T47D (cell line): ENCODE data around the gene DNAH6.
"Not testable (repeated sequence)": the region's sequence is repeated elsewhere in the genome, so short reads cannot be mapped to it uniquely, and the experiment has no call there.

Experiments used
- DNase-seq, 2 experiments: peaks; one replicate each; pipeline versions ENCODE4 v3.0.0 to v3.0.0-alpha.2; 2011 to 2012; ENCODE audit warnings: low read depth in 1 of 2, low spot score in 1 of 2
- JUND ChIP-seq: IDR thresholded peaks from 2 replicates; pipeline ENCODE4 v1.6.1; 2012; ENCODE audit warnings: low read depth
- in situ Hi-C: cut with HindIII; loops from 2 replicates; pipeline ENCODE4 v1.10.0; 2016; ENCODE audit warnings: low sequenced_read_pairs, low pct_unique_long_range_greater_than_20kb

Gene DNAH6

DNA sequence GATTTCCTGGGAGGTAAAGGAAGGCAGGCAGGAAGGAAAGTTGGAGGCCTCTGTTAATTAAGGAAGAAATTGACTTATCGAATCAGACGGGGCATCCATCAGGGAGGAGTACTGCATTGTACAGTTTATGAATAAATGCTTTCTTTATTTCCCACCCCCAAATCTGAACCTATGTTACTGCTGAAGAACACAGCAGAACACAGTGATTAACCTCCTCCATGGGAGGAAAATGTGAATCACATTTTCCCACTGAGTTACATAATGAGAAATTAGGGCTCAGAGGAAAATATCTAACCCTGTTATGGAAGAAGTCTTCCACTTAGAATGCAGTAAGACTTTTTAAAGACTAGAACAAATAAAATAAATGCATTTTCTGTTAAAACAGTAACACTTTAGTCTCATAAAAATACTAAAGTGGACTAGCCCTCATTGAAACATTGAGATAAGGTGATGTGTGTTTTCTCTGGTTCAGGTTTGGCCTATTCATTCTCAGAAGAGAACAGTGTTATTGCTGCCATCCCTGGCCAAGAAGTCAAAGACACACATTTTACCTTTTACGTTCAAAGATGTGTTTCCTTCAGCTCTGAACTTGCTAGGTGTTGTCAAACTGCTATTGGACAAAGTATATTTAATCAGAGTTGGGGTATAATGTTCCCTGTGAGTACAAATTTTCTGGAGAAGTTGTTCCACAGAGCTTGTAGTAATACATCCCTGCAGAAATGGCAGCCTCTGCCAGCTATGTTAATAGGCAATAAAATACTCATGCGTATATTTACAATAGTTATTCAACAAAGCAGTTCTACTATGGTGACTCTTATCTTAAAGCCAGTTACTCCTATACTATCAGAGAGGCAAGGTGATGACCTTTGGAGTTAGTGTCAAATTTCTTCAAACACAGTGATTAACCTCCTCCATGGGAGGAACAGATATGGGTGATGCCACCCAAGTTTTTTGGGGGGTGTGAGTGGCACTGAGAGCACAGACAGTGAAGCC lies 11.1 kb downstream of the DNAH6 start:
- in situ Hi-C loops = no loop called here
- no peak for DNase-seq
- no peak for TF ChIP-seq JUND

DNA sequence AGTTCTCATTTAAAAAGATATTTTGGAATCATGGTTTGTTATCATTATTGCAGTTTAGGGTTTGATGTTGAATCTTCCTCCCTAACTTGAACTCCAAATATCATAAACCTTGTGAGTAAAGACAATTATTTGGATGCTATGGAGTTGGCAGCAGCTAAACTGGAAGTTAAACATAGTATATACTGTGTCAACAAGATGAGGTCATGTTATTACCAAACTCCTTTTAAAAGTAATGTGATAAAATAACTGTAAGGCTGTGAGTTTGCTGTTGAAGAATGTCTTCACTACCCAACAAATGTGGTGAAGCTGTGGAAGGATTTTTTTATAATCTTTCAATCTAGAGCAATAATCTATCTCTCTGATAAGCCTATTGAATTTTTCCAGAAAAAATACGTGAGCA lies 16.0 kb downstream of the DNAH6 start:
- no peak for TF ChIP-seq JUND
- in situ Hi-C loops = no loop called here
- DNase-seq = no peak

DNA sequence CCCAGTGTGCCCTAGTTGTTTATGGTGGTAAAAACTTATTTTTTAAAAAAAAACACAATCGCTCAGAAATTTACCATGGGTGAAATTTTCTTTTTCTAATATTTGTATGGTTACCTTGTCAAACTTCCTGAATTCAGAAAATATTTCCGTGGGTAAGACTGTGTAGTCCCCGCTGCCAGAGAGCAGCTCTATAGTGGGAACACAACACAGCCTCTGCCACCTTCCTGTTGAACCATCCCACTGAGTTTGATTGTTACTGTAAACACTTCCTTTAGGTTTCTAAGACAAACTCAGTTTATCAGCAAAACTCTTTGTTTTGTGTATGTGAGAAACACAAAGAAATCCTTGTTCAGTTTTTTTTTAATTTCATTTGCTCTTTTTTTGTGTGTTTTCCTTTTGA lies 17.9 kb downstream of the DNAH6 start:
- TF ChIP-seq JUND = no peak
- no peak for DNase-seq
- in situ Hi-C loops = no loop called here

DNA sequence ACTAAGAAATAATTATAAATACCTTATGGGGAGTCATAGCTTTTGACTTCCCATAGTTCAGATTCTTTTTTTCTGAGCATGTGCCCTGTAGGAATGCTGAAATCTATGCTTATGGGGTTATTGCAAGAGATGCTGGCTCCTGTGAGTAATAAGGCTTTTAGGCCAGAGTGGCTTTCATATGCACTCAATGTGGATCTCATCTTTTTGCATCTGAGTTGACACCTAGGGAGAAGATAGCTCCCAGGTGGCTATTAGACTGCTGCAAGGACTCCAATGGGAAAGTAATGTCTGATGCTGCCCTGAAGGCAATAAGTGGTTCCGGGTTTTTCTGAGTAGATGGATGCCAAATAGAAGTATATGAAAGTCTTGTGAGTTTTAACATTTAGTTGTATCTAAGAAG lies 21.0 kb downstream of the DNAH6 start:
- DNase-seq = no peak
- in situ Hi-C loops = no loop called here
- no peak for TF ChIP-seq JUND

DNA sequence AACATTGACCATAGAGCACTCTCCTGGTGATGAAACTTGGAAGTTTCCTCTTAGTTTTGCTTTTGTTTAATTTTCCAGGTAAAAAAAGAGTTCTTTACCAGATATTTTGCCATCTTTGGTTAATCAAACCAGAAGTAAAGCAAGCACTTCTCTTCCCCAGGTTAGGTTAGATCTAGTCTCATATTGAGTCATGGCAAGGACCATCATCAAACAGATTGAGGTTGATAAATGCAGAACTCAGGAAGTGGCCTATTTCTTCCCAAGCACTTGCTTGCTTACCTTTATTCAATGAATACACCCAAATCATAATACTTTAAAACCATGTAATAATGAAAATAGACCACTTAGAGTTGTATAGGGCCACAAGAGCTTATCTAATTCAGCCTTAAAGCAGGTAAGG lies 23.4 kb downstream of the DNAH6 start:
- in situ Hi-C loops = no loop called here
- TF ChIP-seq JUND = no peak
- no peak for DNase-seq

DNA sequence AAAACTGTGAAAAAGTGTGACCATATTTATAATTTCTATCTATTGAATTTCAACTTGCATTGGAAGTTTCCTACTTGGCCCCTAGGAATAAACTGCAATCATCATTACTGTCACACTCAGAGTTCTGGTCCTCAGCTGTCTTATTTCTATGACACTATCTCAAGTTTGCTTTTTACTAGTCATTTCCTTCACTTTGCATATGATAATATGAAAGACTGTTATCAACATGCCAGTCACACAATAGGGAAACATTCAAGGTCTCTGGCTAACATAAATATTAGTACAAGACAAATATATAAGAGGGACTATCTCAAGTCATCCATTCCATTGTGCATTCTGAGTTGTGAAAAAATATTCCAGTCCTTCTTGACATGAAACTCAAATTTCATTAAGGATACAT lies 28.7 kb downstream of the DNAH6 start:
- in situ Hi-C loops = no loop called here
- TF ChIP-seq JUND = no peak
- DNase-seq = no peak

DNA sequence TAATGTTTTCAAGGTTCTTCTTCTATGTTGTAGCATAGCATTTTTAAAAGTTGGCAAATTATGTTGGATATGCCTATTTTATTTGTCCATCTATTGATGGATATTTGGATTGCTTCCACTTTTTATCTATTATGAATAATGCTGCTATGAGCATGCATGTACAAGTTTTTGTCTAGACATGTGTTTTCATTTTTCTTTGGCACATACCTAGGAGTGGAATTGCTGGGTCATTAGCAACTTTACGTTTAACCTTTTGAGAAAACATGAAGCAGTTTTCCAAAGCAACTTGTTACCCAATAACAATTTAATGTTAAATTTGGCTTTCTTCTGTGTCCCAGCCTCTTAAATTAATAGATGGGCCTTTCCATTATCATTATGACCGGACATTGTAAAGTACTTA lies 30.3 kb downstream of the DNAH6 start:
- TF ChIP-seq JUND = no peak
- in situ Hi-C loops = no loop called here
- DNase-seq = no peak

DNA sequence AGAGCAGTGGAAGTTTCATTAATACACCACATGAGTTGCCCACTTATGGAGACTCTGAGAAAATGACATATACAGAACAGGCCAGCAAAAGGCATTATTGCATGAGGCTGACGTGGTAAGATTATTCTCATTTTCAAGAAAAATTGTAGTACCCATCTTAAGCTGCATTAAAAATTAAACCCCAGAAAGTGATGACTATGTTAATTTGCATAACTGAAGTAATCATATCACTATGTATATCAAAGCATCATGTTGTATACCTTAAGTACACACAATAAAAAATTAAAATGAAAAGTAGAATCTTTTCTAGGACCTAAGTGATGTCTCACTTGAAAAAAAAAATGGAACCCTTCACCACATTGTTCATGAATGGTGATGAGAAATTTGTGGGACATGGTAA lies 32.0 kb downstream of the DNAH6 start:
- in situ Hi-C loops = no loop called here
- TF ChIP-seq JUND = no peak
- no peak for DNase-seq

DNA sequence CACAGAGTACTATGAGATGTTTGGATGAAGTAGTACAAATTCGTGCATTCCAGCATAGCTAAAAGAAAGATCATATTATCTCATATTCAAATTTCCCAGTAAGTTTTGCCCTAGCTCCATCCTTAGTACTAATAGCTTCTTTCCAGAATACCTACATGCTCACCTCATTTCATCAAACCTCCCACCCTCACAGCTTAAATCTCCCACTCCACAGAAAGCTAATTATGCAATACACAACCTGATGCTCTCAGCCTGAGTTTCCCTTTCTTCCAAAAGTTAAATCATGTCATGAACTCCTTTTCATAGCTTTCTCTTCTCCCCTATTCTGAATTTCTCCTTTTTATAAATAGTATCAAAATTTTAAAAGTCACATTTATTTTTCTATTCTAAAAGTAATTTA lies 34.6 kb downstream of the DNAH6 start:
- TF ChIP-seq JUND = no peak

DNA sequence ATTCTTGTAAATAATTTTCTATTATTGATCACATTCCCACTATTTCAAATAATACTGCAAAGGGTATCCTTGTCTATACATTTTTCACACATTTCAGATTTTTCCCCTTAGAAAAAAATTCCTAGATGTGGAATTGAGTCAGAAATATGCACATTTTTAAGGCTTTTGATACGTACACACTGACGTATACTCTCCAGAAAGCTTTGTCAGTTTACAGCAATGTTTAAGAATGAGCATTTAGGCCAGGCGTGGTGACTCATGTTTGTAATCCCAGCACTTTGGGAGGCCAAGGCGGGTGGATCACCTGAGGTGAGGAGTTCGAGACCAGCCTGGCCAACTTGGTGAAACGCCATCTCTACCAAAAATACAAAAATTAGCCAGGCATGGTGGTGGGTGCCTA lies 35.2 kb downstream of the DNAH6 start:
- DNase-seq, in situ Hi-C loops: not testable (repeated sequence)

More for the DNA sequence above, 34.6 kb downstream of the DNAH6 start:
- in situ Hi-C loops = no loop called here
- DNase-seq = no peak

DNA sequence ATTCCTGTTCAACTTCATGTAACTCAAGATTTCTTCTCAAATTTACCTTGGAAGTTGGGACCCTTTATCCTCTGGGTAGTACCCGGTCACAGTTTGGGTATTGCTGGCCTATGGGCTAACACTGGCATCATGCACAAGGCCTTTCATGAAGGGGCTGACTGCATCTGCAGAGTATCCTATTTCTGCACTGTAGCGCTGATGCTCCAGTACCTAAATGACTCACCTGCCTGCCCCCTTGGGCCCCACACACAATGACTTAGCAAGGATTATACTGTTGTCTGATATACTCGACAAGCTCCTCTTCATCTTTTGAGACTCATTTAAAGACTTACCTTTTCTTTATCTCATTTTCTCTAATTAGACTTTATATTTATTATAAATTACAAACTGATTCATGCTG lies 39.9 kb downstream of the DNAH6 start:
- in situ Hi-C loops = no loop called here

DNA sequence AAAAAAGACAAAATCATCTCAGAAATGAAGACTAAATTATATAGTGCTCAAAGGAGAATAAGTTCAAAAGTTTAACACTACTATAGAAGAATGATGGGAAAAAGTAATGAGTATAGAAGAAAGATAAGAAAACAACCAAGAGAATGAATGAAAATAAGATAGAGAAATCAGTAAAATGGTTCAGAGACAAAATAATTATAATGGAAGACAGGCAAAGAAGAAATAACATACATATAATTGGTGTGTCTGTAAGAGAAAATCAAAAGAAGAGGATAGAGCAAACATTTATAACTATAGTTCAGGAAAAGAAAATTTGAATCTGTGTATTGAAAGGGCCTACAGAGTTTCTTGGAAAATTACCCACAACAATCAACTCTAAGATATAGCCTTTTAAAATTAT lies 43.5 kb downstream of the DNAH6 start:
- no peak for DNase-seq
- in situ Hi-C loops = no loop called here
- no peak for TF ChIP-seq JUND

More for the DNA sequence above, 39.9 kb downstream of the DNAH6 start:
- no peak for TF ChIP-seq JUND
- no peak for DNase-seq

DNA sequence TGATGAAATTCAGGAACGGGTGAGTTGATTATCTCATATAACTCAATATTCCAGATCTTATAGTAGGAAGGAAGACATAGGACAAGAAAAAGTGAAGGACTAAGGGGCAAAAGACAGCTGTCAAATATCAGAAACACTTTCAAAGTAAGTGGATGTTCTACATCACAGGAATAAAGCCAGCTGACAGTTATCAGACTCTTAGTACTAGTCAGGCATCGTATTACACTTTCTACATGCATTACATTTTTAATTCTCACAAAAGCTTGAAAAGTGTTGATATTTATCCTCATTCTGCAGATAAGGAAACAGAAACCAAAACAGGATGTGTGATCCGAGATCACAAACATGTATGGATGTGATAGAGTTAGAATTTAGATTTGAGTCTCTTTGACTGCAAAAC lies 63.4 kb downstream of the DNAH6 start:
- TF ChIP-seq JUND = no peak
- in situ Hi-C loops = no loop called here
- DNase-seq = no peak

DNA sequence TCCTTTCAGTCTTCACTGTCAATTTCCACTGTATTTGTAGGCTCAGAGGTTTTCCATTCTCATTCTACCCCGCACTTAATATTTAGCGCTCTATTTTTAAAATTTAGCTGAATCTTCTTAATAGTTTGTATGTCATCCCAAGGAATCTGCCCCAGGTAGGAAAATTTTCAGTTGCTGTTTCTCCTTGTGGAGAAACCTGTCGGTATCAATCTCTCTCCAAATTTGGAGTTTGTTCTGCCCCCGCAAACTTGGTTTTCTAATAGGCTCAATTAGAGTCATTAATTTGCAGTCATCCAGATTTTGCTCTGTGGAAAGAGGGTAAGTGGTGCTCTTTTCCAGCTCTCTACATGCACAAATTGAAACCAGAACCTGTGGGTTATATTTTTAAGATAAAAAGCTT lies 87.6 kb downstream of the DNAH6 start:
- no peak for TF ChIP-seq JUND
- in situ Hi-C loops = no loop called here
- no peak for DNase-seq
